ENCODE data around the gene LRRC1.

Gene LRRC1

GRCh38 chr6:53951383-53951782, 156.6 kb downstream of the LRRC1 start:
- peaks cover 39% of the 10 kb centered on the region for H3K9me3 Mint-ChIP-seq
- H3K4me1 Mint-ChIP-seq: peaks cover 7% of the 10 kb centered on the region
- H3K27ac Mint-ChIP-seq: no peak overlapping the region

GRCh38 chr6:53956068-53956711, 161.4 kb downstream of the LRRC1 start:
- peaks cover 7% of the 10 kb centered on the region for H3K4me1 Mint-ChIP-seq
- H3K27me3 Mint-ChIP-seq (ENCODE audit: low read depth): peaks cover 12% of the 10 kb centered on the region
- H3K4me3 Mint-ChIP-seq: no peak overlapping the region
- peak overlapping the region in 2 of 3 experiments; percentile 26 to 46 for H3K27ac Mint-ChIP-seq
- H3K9me3 Mint-ChIP-seq: peaks cover 3% of the 10 kb centered on the region
- H3K36me3 Mint-ChIP-seq (ENCODE audit: low read depth): no peaks in the 10 kb centered on the region
- TF ChIP-seq CTCF (IDR thresholded peaks at IDR 0.05; ENCODE audit: unreplicated experiment in 3 of 3): peak; percentile 66 to 80 (median 76)

More at GRCh38 chr6:53951383-53951782, 156.6 kb downstream of the LRRC1 start:
- TF ChIP-seq CTCF (IDR thresholded peaks at IDR 0.05; ENCODE audit: unreplicated experiment in 3 of 3): no peak
- Mint-ChIP-seq H3K36me3 (ENCODE audit: low read depth) (no peaks in the 10 kb centered on the region), H3K27me3 (ENCODE audit: low read depth) (peaks cover 11% of the 10 kb centered on the region), H3K4me3 (no peak overlapping the region)

GRCh38 chr6:53956804-53957203, 162.0 kb downstream of the LRRC1 start:
- Mint-ChIP-seq H3K4me3 (no peak overlapping the region), H3K36me3 (ENCODE audit: low read depth) (no peaks in the 10 kb centered on the region), H3K9me3 (peaks cover 3% of the 10 kb centered on the region), H3K27me3 (ENCODE audit: low read depth) (peaks cover 12% of the 10 kb centered on the region), H3K27ac (no peak overlapping the region), H3K4me1 (peaks cover 7% of the 10 kb centered on the region)
- TF ChIP-seq CTCF (IDR thresholded peaks at IDR 0.05; ENCODE audit: unreplicated experiment in 3 of 3): no peak

- H3K27ac Mint-ChIP-seq: no peak overlapping the region
- H3K27me3 Mint-ChIP-seq (ENCODE audit: low read depth): peaks cover 12% of the 10 kb centered on the region
- H3K4me1 Mint-ChIP-seq: peaks cover 17% of the 10 kb centered on the region
- no peak overlapping the region for H3K4me3 Mint-ChIP-seq
- H3K36me3 Mint-ChIP-seq (ENCODE audit: low read depth): no peaks in the 10 kb centered on the region
- no peak for TF ChIP-seq CTCF (IDR thresholded peaks at IDR 0.05; ENCODE audit: unreplicated experiment in 3 of 3)
- no peaks in the 10 kb centered on the region for H3K9me3 Mint-ChIP-seq
Observed at GRCh38 chr6:53959717-53960116, 164.9 kb downstream of the LRRC1 start.

GRCh38 chr6:53960311-53960710, 165.5 kb downstream of the LRRC1 start:
- Mint-ChIP-seq H3K36me3 (ENCODE audit: low read depth) (no peaks in the 10 kb centered on the region), H3K27ac (no peak overlapping the region), H3K4me3 (no peak overlapping the region), H3K27me3 (ENCODE audit: low read depth) (peaks cover 7% of the 10 kb centered on the region), H3K4me1 (peaks cover 17% of the 10 kb centered on the region), H3K9me3 (no peaks in the 10 kb centered on the region)
- TF ChIP-seq CTCF (IDR thresholded peaks at IDR 0.05; ENCODE audit: unreplicated experiment in 3 of 3): no peak
